Choroid plexus epithelial cell (primary cell): ENCODE measurements around the gene CCL24.
"Not testable (repeated sequence)": the region's sequence is repeated elsewhere in the genome, so short reads cannot be mapped to it uniquely, and the experiment has no call there.

ENCODE experiments used
- DNase-seq: peaks from one replicate; pipeline ENCODE4 v3.0.0-alpha.2; 2010; ENCODE audit warnings: low read depth
- H3K4me3 ChIP-seq: 2 replicates; pipeline ENCODE4 v1.5.1; 2011; ENCODE audit warnings: low read depth, mild to moderate bottlenecking, control low read depth, low read length, moderate library complexity
- TF ChIP-seq, protein P1 (sequence below): conservative IDR thresholded peaks from 2 replicates; pipeline ENCODE4 v1.5.1; 2011; ENCODE audit warnings: low read depth, mild to moderate bottlenecking, control low read depth, inconsistent platforms, low read length, moderate library complexity

CCL24 gene

DNA sequence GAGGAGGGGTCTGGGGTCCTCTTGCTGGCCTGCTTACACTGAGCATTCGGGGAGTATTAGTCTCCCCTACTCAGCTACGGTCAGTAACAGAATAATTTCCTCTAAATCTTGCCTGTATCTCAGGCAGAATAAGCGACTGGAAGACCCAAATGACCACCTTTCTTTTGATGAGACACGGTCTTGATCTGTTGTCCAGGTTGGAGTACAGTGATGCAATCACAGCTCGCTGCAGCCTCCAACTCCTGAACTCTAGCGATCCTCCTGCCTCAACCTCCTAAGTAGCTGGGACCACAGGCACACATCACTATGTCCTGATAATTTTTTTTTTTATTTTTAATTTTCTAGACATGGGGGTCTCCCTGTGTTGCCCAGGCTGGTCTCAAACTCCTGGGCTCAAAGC lies 17.2 kb downstream of the CCL24 start:
- H3K4me3 ChIP-seq: no peak overlapping the region
- TF ChIP-seq, protein P1, sequence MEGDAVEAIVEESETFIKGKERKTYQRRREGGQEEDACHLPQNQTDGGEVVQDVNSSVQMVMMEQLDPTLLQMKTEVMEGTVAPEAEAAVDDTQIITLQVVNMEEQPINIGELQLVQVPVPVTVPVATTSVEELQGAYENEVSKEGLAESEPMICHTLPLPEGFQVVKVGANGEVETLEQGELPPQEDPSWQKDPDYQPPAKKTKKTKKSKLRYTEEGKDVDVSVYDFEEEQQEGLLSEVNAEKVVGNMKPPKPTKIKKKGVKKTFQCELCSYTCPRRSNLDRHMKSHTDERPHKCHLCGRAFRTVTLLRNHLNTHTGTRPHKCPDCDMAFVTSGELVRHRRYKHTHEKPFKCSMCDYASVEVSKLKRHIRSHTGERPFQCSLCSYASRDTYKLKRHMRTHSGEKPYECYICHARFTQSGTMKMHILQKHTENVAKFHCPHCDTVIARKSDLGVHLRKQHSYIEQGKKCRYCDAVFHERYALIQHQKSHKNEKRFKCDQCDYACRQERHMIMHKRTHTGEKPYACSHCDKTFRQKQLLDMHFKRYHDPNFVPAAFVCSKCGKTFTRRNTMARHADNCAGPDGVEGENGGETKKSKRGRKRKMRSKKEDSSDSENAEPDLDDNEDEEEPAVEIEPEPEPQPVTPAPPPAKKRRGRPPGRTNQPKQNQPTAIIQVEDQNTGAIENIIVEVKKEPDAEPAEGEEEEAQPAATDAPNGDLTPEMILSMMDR: no peak
- DNase-seq: no peak

GRCh38 chr7:75795831-75796285 lies 17.7 kb downstream of the CCL24 start:
- H3K4me3 ChIP-seq: no peak overlapping the region
- TF ChIP-seq, protein P1: no peak
- DNase-seq: no peak

- no peak overlapping the region for H3K4me3 ChIP-seq
- DNase-seq: no peak
- TF ChIP-seq, protein P1: no peak
Observed at GRCh38 chr7:75793676-75794075, 19.9 kb downstream of the CCL24 start.

GRCh38 chr7:75792567-75792966 lies 21.0 kb downstream of the CCL24 start:
- not testable (repeated sequence) for H3K4me3 ChIP-seq, DNase-seq

- TF ChIP-seq, protein P1: no peak
- DNase-seq: no peak
- no peak overlapping the region for H3K4me3 ChIP-seq
Observed at GRCh38 chr7:75789361-75789924, 24.2 kb downstream of the CCL24 start.

DNA sequence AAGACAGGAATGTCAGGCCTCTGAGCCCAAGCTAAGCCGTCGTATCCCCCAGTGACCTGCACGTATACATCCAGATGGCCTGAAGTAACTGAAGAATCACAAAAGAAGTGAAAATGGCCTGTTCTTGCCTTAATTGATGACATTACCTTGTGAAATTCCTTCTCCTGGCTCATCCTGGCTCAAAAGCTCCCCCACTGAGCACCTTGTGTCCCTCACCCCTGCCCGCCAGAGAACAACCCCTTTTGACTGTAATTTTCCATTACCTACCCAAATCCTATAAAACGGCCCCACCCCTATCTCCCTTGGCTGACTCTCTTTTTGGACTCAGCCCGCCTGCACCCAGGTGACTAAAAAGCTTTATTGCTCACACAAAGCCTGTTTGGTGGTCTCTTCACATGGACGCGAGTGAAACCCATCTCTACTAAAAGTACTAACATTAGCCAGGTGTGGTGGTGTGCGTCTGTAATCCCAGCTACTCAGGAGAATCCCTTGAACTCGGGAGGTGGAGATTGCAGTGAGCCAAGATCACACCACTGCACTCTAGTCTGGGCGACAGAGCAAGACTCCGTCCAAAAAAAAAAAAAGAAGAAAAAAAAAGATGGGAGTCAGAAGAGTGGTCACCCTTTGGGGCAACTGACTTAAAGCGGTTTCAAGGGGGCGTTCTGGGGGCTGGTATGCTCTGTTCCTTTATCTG lies 25.3 kb downstream of the CCL24 start:
- H3K4me3 ChIP-seq, DNase-seq: not testable (repeated sequence)

GRCh38 chr7:75783058-75783457 lies 30.5 kb downstream of the CCL24 start:
- H3K4me3 ChIP-seq, DNase-seq: not testable (repeated sequence)

DNA sequence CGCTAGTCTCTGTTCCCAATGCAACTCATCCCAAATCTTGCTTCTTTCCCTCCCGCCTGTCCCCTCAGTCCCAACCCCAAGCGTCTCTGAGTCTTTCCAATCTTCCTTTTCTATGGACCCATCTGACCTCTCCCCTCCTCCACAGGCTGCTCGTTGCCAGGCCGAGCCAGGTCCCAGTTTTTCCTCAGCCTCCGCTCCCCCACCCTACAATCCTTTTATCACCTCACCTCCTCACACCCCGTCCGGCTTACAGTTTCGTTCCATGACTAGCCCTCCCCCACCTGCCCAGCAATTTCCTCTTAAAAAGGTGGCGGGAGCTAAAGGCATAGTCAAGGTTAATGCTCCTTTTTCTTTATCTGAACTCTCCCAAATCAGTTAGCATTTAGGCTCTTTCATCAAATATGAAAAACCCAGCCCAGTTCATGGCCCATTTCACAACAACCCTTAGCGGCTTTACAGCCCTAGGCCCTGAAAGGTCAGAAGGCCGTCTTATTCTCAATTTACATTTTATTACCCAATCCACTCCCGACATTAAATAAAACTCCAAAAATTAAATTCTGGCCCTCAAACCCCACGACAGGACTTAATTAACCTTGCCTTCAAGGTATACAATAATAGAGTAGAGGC lies 32.8 kb downstream of the CCL24 start:
- not testable (repeated sequence) for H3K4me3 ChIP-seq, DNase-seq

DNA sequence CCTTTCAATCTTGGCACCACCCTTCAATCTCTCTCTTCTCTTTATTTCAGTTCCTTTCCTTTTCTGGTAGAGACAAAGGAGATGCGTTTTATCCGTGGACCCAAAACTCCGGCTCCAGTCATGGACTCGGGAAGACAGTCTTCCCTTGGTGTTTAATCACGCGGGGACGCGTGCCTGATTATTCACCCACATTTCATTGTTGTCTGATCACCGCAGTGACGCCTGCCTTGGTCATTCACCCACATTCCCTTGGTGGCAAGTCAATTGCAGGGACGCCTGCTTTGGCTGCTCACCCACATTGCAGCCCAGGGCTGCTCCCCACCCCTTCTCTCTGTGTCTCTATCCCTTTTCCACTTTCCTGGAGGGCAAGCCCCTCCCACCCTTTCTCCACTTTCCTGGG lies 34.1 kb downstream of the CCL24 start:
- not testable (repeated sequence) for H3K4me3 ChIP-seq, DNase-seq

- H3K4me3 ChIP-seq, DNase-seq: not testable (repeated sequence)
Observed at GRCh38 chr7:75779035-75779434, 34.6 kb downstream of the CCL24 start.
